Epithelial cell of prostate (primary cell): ENCODE data around the gene UCK2.

ENCODE experiments used
- DNase-seq: peaks from one replicate; pipeline ENCODE4 v3.0.0-alpha.2; 2011; ENCODE audit warnings: low read depth, low spot score
- H3K27ac ChIP-seq: fragments of 450-650 bp; 2 replicates; pipeline ENCODE4 v1.5.1; 2017; ENCODE audit warnings: mild to moderate bottlenecking

The UCK2 gene

DNA sequence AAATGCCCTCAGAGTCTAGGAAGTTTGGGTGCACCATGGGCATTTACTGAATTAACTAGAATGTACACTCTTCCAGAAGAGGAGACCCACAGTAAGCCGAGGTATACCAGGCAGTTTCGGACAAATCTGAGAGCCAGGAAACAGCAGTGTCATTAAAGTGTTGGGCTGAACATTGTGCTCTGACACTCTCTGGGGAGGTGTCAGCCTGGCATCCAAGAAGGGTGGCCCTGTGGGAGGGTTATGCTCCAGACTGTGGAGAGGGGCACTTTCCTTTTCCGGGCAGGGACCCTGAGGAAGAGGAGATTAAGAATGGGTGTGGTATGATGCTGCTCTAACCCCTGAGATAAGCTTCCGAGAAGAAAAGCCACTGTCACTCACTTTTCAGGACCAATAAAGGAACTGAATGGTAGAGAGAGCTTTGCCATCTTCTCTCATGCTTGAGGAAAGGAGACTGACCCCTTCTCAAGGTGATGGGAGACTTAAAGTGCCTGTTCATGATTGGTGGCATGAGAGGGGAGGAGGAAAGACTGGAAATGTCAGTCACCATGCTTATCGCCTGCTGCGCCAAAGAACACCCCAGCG is 98.2 kb downstream of the UCK2 start:
- no peak for DNase-seq
- no peak overlapping the region for H3K27ac ChIP-seq

DNA sequence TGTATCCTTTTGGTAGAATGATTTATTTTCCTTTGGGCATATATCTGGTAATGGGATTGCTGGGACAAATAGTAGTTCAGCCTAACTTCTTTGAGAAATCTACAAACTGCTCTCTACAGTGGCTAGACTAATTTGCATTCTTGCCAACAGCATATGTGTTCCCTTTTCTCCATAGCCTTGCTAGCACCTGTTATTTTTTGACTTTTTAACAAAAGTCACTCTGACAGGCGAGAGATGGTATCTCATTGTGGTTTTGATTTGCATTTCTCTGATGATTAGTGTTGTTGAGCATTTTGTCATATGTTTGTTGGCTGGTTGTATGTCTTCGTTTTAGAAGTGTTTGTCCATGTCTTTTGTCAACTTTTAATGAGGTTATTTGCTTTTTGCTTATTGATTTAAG is 99.8 kb downstream of the UCK2 start:
- H3K27ac ChIP-seq, result no peak overlapping the region
- no peak for DNase-seq

DNA sequence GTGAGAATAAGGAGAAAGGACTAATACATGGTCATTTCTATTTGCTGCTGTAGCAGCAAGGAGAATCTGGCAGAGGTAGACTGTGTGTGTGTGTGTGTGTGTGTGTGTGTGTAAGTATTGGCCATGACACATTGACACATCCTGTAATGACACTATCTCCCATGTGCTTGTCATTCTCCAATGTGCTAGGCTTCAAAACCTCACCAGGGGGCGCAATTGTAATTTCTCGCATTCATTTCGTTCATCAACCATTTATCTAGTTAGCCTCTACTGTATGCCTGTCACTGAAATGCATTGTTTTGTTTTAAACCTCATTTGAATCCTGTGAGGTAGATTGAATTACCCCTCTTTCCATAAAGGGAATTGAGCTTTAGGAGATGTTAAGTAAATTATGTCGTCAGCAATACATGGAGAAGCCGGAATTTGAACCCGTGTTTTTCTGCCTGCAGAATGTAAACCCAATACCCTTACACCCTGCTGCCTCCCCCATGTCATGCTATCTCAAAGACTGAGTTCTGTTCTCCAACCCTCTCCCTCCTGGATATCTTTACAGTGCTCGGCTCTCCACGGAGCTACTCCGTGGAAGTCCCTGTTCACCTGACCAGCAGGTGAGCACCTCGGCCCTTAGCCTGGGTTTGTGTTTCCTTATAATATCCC is 100.8 kb downstream of the UCK2 start:
- no peak overlapping the region for H3K27ac ChIP-seq
- peak; percentile 48 for DNase-seq

DNA sequence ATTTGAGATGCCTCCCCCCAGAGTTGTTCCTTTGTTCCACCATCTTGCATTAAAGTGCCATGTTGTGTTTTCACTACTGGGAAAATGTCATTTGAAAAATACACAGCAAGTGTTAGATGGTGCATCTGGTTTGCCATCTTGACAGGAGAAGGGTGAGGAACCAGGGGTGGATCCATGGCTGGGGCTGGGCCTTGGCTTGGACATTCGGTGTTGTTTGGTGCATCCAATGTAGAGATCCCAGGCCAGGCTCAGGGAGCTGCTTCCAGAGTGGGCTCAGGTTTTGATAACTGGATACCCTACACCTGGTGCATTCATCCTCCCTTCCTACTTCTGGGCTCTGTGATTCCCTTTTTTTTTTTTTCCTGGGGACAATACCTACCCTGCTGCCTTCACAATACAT is 103.5 kb downstream of the UCK2 start:
- no peak overlapping the region for H3K27ac ChIP-seq
- DNase-seq, result no peak

DNA sequence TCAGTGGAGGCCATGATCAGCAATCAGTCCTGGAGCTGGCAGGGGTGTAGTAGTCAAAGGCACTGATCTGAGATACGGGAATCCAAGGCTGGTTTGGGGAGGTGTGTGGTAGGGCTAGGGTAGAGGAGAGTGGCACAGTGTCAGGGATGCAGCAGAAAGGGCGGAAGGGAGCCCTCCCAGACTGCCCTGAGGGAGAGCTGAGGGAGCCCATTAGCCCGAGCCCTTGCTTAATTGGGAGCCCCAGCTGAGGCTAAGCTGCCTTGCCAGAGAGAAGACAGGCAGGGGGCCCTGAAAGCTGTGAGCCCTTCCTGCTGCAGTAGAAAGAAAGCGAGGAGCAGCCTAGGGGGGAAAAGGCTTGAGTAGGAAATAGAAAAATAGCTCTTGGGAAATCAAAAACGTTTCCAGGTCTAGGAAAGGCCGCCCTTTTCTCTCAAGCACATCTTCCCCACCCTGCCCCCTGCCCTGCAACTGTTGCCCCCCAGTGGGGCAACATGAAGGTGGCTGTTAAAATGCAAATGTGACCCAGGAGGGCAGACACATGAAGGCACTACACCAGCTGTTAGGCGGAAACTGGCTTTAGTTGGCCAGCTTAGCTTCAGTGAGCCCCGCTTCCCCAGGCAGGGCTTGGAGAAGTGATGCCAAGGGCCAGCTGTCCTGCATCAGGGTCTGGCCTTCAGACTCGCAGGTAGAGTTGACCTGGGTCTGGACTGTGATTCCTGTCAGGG is 106.2 kb downstream of the UCK2 start:
- no peak for DNase-seq
- H3K27ac ChIP-seq, result no peak overlapping the region

DNA sequence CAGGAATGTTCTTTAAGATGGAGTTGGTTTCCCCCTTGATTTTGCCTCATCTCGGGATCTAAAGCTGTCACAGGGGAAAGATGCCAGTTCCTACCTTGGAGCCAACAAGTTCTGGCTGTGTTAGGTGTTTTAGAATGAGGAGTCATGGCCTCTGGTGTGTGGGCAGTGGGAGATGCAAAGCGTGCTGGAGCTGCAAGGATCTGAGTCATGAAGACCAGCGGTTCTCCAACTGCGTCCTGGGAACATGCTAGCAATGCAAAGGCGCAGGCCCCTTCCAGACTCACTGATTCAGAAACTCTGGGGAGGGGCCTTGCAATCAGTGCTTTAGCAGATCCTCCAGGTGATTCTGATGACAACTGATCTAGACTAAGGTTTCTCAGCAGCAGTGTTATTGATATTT is 109.1 kb downstream of the UCK2 start:
- H3K27ac ChIP-seq, result no peak overlapping the region
- DNase-seq, result no peak

DNA sequence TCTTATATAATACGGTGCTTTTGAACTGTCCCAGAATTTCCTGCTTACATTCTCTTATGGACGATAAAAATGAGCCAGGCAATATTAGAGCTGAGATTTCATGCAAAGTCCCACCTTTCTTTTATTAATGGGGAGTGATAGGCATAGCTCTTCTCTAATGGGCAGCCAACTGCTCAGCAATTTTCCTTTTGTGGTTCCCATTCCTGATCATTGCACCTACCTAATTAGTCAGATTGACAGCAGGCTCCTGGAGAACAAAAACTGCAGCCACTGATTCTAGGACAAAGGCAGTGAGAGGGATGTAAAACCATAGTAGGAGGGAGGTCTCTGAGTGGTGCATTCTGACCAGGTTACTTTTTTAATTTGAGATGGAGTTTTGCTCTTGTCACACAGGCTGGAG is 110.4 kb downstream of the UCK2 start:
- no peak for DNase-seq
- no peak overlapping the region for H3K27ac ChIP-seq

DNA sequence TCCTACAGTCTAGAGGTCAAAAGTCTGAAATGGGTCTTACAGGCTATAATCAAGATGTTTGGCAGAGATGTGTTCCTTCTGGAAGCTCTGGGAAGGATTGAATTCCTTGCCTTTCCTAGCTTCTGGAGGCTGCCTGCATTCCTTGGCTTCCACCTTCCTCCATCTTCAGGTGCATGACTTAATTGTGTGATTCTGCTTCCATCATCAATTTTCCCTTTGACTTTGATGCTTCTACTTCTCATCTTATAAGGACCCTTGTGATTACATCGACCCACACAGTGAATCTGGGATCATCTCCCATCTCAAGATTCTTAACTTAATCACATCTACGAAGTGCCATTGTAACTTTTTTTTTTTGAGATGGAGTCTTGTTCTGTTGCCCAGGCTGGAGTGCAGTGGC is 111.4 kb downstream of the UCK2 start:
- no peak for DNase-seq
- H3K27ac ChIP-seq, result no peak overlapping the region

DNA sequence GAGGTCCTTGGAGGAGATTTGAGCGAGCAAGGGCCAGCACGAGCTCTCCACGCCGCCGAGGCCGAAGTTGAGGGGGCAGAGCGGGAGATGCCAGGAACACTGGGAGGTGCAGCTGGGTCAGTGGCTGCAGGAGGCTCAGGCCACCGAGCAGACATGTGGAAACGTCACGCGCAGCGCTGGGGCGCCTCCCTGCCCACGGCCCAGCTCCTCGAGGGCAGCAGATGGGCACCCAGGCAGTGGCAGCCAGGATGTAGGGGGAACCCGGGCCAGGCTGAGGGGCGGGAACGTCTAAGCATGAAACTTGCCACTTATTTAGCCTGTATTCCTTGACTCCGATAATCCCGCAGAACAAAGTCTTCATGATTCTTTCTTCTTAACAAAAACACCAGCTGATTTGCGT is 114.1 kb downstream of the UCK2 start:
- H3K27ac ChIP-seq, result no peak overlapping the region
- no peak for DNase-seq

DNA sequence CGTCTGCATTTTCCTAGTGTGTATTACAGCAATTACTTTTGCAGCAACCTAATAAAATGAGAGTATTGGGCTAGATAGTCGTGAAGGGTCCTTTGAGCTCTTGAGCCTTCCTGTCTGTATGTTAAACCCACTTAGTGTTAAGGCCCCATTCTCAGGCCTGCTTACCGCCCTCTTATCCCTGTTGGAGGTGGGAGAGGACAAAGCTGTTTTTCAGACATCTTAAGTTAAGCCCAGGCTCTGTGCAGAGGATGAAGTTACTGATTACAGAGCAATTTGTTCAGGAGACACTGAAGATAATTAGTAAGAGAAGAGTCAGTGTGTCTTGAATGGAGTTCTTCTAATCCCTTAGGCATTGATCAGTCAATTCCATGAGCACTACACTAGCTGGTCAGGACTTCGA is 114.6 kb downstream of the UCK2 start:
- DNase-seq, result no peak
- H3K27ac ChIP-seq, result no peak overlapping the region

DNA sequence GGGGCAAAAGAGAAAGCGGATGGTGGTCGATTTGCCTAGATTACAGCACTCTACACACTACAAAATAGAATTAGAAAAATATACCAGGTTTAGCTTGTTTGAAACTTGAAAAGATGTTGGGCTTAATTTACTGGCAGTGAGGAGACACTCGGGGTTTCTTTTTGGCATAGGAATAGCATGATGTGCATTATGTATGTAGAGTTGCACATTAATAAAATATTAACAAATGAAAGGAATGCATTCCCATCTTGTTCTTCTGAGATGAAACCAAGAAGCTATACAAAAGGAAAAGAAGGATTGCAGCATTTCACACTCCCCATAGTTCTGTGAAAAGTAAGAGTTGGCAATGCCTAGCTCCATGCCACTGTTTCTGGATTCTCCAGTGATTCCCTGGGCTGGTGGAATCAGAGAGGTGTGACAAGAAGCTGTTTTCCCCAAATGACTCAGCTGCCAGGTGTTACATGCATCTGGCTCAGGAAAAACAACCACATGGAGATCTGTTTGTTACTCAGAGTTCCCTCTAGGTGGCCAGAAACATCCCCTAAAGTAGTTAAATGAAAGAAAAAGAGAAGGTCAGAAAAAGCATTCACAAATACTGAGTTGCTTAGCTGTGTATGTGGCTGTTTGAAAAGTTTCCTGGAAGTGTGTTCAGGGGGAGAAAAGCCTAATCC is 115.6 kb downstream of the UCK2 start:
- H3K27ac ChIP-seq, result no peak overlapping the region
- DNase-seq, result no peak

DNA sequence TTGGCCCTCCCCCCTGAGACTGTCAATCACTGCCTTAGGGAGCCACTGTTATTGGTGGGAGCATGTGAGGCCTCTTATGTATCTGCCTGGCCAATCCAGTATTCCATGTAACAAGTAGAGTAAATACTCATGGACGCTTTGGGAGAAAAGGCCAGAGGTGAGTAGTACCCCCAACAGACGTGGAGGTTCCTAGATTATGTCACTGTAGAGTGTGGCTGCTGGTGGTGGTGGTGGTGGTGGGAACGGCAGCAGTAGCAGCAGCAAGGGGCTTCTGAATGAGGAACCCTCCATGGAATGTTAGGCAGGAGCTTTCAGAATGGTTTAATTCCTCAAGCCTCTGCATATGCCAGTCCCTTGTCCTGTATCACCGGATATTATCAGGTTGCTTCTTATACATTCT is 118.5 kb downstream of the UCK2 start:
- no peak for DNase-seq

DNA sequence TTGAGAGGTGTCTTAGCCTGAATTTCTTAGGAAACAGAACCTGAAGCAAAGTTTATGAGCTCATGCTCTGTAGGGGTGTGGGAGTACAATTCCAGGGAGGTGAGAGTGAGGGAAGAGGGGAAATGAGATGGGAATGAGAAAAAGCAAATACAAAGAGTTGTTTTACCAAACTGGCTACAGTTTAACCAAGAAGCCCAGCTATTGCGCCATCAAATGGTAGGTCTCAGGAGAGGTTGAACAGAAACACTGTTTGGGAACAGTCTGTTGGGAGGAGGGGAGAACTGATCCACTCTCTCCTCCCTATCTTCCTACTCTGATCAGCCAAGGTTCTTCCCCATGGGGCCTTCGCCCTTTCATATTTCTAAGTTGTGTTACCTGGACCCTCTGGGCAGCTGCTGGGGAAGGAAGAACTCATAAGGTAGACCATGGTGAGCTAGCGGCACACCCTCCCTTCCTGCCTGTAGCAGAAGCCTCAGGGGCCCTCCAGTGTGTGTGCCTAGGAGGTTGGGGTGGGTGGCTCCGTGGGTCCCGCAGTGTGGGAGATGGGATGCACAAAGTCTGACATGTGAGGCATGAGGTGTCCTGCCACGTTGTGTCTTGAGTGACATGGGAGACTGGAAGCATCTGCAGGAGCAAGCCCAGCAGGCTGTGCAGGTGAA is 120.5 kb downstream of the UCK2 start:
- H3K27ac ChIP-seq, result no peak overlapping the region
- DNase-seq, result no peak

More for the DNA sequence above, 118.5 kb downstream of the UCK2 start:
- no peak overlapping the region for H3K27ac ChIP-seq

DNA sequence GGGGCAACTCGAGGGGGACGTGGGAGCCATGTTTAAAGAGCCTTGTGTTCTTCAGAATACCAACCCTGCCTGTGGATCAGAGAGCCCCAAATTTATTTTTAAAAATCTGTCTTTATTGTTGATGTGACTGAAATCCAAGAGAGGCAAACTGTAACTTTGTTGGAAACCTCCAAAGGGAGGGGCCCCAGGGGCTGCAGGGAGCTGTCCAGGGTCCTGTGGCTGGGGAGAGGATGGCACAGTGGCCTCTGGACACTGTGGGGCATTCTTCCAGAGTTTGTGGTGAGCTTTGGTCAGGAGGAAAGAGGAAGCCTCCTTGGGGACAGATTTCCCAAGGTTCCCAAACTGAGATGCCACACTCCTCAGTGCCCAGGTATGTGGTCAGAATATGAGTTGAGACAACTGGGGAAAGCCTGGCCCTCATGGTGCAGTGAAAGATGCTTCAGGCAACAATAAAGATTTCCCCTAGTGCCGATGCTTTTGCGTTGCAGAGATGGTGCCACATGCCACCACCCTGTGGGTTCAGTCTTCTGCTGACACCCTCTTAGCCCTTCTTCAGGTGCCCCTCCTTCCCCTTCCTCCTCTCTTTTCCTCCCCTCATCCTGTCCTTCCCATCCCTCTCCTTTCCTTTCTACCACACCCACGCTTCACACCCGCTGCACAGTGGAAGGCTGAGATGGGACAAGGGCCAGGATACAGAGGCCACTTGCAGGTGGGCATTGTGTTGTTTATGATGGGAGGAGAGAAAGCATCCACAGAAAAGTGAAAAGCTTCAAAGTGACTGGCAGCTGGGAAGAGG is 122.1 kb downstream of the UCK2 start:
- H3K27ac ChIP-seq, result no peak overlapping the region
- no peak for DNase-seq

DNA sequence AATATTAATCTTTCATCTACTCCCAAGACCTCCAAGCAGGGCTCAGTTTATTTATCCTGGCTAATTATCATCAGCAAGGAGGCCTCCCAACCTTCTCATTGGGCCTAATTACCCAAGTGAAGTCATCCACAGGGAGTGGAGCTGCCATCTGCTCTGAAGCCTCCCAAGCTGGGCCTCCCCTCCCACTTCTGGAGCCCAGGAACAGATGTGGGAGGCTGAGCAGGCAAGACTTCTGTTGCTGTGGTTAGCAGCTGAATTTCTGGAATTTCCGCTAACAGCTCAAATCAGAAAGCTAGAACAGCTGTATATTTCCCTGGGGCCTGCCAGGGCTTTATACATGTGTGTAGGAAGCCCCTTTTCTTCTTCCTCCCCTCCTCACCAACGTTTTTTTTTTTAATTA is 127.5 kb downstream of the UCK2 start:
- DNase-seq, result no peak
- no peak overlapping the region for H3K27ac ChIP-seq

DNA sequence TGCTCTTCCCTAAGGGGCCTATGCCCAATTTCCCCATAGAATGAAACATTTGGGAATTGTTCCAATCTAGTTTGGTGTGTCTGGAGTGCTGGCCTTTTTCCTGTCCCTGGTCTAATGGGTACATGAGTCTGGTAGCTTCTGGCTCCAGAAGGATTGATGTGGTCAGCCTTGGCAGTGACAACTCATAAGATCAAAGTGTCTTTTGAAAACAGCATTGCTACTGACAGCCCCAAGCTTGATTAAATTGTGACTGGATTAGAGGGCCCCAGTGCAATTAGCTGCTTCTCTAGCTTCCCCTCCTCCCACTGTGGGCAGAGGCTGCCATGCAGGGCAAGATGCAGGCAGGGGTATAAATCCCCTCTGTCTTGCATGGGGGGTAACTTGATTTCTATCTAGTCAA is 130.9 kb downstream of the UCK2 start:
- no peak overlapping the region for H3K27ac ChIP-seq
- DNase-seq, result no peak

DNA sequence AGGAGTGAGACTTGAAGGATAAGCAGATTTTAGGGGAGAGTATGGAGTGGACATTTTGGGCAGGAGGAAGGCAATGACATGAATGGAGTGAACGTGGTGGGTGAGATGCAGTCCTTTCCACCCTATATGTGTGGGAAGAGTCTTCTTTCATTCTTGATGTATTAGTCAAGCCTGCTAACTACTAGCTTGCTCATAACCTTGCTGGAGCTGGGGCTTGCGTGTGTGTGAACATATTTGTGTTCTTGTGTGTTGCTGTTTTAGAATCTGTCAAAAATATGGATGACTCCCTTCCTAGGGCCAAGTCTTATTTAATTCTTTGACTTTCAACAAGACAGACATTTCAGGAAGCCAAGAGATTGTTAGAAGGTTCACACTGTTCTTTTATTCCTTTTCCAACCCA is 132.7 kb downstream of the UCK2 start:
- H3K27ac ChIP-seq, result no peak overlapping the region
- DNase-seq, result no peak

DNA sequence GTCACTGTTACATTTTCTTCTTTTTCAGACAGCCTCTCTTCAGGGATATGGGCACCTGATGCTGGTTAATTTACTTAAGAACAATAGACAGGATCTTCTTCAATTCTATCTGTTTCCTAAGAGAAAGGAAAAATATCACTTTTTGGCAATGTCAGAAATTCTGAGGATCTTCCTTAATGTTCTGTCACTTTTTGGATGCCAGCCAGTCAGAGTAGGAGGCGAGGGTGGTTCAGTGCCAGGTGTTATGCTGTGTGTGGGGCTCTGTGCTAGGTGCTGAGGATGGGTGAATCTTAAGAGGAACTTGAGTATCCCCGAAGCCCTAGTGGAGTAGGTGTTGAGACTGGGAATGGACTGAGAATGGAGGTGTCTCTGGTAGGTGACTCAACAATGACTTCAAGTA is 133.5 kb downstream of the UCK2 start:
- no peak for DNase-seq
- no peak overlapping the region for H3K27ac ChIP-seq
